ENCODE data around the gene MREG. TPM values are rescaled to one million over a fixed set of nuclear protein-coding genes. Genes with fewer than 3 reads are reported as not detected.

The MREG gene
- total RNA-seq, 1 donor from 2014 or later = 1.8 TPM

GRCh38 chr2:215985257-215985656 is 28.1 kb downstream of the MREG start:
- no peak overlapping the region for H3K4me3 Mint-ChIP-seq (ENCODE audit: unreplicated experiment)
- H3K27me3 Mint-ChIP-seq (ENCODE audit: low read depth) = no peaks in the 10 kb centered on the region
- H3K4me1 Mint-ChIP-seq (ENCODE audit: low read depth) = peaks cover 12% of the 10 kb centered on the region
- H3K36me3 Mint-ChIP-seq (ENCODE audit: low read depth) = peaks cover 7% of the 10 kb centered on the region
- H3K9me3 Mint-ChIP-seq (ENCODE audit: low read depth) = peaks cover 13% of the 10 kb centered on the region
- TF ChIP-seq CTCF (IDR thresholded peaks at IDR 0.05) = no peak
- DNase-seq (ENCODE audit: low spot score) = no peak
- no peak overlapping the region for H3K27ac Mint-ChIP-seq (ENCODE audit: unreplicated experiment)

GRCh38 chr2:215984661-215985060 is 28.7 kb downstream of the MREG start:
- Mint-ChIP-seq H3K36me3 (ENCODE audit: low read depth) (peaks cover 4% of the 10 kb centered on the region), H3K4me1 (ENCODE audit: low read depth) (peaks cover 7% of the 10 kb centered on the region), H3K27ac (ENCODE audit: unreplicated experiment) (no peak overlapping the region), H3K9me3 (ENCODE audit: low read depth) (peaks cover 10% of the 10 kb centered on the region), H3K27me3 (ENCODE audit: low read depth) (no peaks in the 10 kb centered on the region), H3K4me3 (ENCODE audit: unreplicated experiment) (no peak overlapping the region)
- no peak for DNase-seq (ENCODE audit: low spot score)
- TF ChIP-seq CTCF (IDR thresholded peaks at IDR 0.05) = no peak

DNA sequence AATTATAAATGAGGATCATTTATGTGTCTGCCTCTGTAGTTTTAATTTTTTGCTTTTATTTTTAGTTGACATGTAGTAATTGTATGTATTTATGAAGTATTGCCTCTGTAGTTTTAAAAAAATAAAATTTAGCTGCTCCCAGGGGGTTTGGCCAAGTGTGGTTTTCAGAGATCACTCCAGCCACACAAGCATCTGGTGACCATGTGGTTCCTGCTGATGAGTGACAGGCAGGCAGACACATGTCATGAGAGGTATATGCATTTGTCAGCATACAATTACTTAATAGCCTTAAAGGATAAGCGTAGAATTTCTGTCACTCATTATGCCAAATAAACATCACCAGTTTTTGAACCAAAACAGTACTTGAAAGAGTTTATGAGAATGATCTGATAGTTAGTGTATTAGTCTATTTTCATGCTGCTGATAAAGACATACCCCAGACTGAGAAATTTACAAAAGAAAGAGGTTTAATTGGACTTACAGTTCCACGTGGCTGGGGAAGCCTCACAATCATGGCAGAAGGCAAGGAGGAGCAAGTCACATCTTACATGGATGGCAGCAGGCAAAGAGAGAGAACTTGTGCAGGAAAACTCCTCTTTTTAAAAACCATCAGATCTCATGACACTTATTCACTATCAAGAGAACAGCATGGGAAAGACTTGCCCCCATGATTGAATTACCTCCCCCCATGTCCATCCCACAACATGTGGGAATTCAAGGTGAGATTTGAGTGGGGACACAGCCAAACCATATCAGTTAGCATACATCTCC is 29.6 kb downstream of the MREG start:
- Mint-ChIP-seq H3K27ac (ENCODE audit: unreplicated experiment) (no peak overlapping the region), H3K4me1 (ENCODE audit: low read depth) (peaks cover 7% of the 10 kb centered on the region), H3K4me3 (ENCODE audit: unreplicated experiment) (no peak overlapping the region), H3K36me3 (ENCODE audit: low read depth) (peaks cover 2% of the 10 kb centered on the region), H3K9me3 (ENCODE audit: low read depth) (peaks cover 4% of the 10 kb centered on the region), H3K27me3 (ENCODE audit: low read depth) (no peaks in the 10 kb centered on the region)
- no peak for DNase-seq (ENCODE audit: low spot score)
- no peak for TF ChIP-seq CTCF (IDR thresholded peaks at IDR 0.05)

DNA sequence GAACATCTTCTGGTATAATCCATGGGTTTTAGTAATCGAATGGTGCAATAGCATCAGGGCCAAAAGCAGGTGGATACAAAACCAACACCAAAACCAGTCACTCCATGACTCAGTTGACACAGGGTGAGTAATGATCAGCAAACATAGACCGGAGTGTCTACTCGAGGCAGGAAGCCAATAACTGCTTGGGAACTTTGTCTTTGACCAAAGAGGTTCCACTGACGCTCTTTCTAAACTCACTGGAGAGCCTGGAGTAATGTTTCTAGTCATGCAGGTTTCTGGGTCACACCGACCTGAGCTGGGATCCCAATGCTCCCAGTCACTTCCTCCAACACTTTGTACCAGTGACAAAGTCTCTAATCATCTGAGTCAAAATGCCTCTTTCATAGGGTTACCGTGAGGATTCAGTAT is 30.9 kb downstream of the MREG start:
- Mint-ChIP-seq H3K27me3 (ENCODE audit: low read depth) (no peaks in the 10 kb centered on the region), H3K27ac (ENCODE audit: unreplicated experiment) (no peak overlapping the region), H3K36me3 (ENCODE audit: low read depth) (peaks cover 3% of the 10 kb centered on the region), H3K9me3 (ENCODE audit: low read depth) (peaks cover 4% of the 10 kb centered on the region), H3K4me1 (ENCODE audit: low read depth) (peaks cover 7% of the 10 kb centered on the region), H3K4me3 (ENCODE audit: unreplicated experiment) (no peak overlapping the region)
- no peak for DNase-seq (ENCODE audit: low spot score)
- no peak for TF ChIP-seq CTCF (IDR thresholded peaks at IDR 0.05)

DNA sequence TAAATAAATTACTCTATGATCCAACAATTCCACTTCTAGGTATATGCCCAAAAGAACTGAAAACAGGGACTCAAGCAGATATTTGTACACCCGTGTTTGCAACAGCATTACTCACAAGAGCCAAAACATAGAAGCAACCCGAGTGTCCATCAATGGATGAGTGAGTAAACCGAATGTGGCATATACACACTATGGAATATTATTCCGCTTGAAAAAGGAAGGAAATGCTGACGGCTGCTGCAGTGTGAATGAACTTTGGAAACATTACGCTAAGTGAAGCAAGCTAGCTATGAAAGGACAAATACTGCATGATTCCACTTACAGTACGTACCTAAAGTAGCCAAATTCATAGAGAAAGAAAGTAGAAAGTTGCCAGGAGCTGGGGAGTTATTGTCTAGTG is 32.2 kb downstream of the MREG start:
- DNase-seq (ENCODE audit: low spot score) = no peak
- Mint-ChIP-seq H3K27me3 (ENCODE audit: low read depth) (no peaks in the 10 kb centered on the region), H3K4me1 (ENCODE audit: low read depth) (peaks cover 7% of the 10 kb centered on the region), H3K27ac (ENCODE audit: unreplicated experiment) (no peak overlapping the region), H3K36me3 (ENCODE audit: low read depth) (peaks cover 4% of the 10 kb centered on the region), H3K4me3 (ENCODE audit: unreplicated experiment) (no peak overlapping the region), H3K9me3 (ENCODE audit: low read depth) (peaks cover 7% of the 10 kb centered on the region)
- no peak for TF ChIP-seq CTCF (IDR thresholded peaks at IDR 0.05)
